Activated CD4-positive, alpha-beta T cell treated with anti-CD3 and anti-CD28 coated beads, Interleukin-2, amount 50 U/mL, for 4 hours (primary cell): ENCODE measurements around the gene SYNJ2.

Experiments
- DNase-seq, 2 experiments: peaks; one replicate each; pipeline ENCODE4 v3.0.0-alpha.2; 2020

The SYNJ2 gene

DNA sequence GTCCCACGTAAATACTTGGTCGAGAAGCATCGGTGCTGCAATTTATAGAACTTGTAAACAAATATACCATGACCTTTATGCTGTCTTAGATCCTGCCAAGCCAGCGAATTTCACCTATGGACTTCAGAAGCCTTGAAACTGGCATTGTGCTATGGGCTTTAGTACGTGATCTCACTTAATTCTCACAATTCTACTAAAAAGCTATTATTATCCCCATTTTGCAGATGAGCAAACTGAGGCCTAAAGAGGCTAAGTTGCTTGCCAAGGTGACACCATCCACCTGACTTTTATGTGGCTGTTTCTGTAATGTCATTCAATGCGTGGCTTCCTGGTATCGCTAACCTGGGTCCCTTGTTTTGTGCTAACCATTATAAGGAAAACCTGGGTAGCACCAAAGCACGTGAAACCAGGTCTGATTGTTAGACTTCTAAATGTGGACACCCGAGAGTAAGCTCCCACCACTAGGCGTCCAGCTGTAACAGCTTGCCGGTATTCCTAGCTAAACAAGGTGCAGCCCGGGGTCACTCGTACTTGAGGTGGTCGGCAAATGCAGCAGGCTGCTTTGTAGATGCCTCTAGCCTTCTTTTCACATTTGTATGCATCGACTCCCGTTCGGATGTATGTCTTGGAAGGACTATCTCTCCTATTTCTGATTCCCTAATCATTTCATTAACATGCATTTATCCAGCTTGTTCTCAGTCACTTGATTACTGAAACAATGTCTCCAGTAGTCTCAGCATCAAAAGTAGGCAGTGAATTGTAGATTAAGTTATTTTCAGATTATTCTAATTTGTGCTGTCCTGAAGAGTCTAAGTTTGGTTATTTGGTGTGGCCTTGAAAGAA lies 1.1 kb downstream of the SYNJ2 start:
- DNase-seq: no peak

- DNase-seq: no peak
These were observed 1.9 kb downstream of the SYNJ2 start for GRCh38 chr6:157983406-157984119.

- DNase-seq: no peak
These were observed 2.5 kb downstream of the SYNJ2 start for GRCh38 chr6:157984128-157984527.

- no peak for DNase-seq
These were observed 3.1 kb downstream of the SYNJ2 start for GRCh38 chr6:157984686-157985225.

DNA sequence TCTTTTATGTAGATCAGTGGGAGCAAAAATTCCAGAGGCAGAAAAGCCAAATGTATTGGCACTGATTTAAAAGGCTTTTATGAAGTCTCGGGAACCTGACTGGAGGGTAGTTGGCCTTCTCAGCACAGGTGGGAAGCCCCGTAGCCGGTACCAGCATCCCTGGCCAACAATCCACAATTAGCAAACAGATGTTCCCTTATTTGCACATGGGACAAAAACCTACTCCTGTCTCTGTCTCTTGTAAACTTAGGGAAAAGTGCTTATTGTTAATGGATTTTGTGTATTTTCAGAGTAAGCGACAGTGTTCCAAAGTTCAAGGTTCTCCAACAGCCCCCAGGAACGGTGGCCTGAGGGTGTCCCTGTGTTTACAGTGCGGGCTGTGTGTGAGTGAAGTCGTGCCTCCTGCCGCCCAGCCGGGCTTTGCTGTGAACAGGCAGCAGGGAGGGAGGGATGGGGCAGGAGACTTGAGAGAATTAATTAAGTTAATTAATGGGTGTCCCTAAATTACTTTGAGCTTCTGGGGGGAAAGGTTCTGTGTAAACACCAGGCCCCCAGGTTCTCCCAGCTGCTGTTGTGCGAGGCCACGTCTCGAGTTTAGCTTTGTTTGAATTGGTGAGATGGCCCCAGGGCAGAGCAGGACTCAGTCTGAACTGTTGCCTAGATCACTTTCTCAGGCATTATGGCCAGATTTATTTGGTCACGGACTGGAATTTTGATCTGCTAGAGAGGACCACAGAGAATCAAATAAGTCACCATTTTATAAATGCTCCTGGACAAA lies 3.9 kb downstream of the SYNJ2 start:
- DNase-seq: no peak

- DNase-seq: no peak
These were observed 6.4 kb downstream of the SYNJ2 start for GRCh38 chr6:157987788-157988699.

GRCh38 chr6:157988700-157989063 lies 7.0 kb downstream of the SYNJ2 start:
- no peak for DNase-seq

GRCh38 chr6:157989541-157990289 lies 8.1 kb downstream of the SYNJ2 start:
- no peak for DNase-seq

DNA sequence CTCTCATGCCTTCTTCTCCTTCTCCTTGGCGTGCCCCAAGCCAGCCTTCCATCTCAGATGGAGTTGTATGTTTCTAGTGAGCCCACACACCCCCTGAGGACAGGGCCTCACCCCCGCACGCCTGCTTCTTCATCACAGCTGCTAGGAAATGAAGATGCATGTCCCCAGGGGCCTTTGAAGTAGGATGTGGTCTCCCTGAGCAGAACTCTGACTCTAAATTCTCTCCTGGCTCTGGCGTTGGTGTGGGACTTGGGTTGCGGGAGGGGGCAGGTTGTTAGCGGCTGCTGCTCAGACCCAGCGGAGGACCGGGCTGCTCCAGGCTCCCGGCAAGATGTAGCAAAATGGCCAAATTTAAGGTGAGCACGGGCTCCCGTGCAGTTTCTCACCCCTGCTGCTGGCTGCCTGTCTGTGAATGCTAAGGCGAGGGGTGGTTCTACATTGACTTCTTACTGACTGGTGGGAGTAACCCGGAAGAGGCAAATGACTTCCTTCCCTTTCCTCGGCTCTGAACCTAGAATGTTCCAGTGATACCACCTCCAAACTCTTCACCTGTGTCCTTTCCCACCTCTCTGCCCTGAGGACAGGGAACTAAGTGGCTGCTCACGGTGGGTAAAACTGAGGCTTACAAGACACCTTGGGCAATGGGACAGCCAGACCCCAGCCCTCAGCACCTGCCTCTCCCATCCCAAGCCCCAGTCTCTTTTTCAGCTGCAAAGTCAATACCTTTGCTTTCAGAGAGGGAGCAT lies 8.8 kb downstream of the SYNJ2 start:
- peak; percentile 41 to 54 for DNase-seq

DNA sequence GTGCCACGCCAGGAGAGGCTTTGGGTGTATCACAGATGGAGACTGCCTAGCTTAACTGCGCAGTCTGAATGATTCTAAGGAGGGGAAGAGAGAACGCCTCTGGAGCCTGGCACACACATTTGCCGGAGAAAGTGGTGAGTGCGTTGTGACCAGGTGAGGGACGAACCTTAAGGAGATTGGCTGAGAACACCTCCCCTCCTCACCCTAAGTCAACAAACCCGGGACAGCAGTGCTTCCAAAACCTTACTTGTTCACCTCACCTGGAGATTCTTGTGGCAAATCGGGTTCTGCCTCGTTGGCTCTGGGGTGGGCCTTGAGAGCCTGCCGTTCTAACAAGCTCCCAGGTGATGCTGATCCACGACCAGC lies 9.4 kb downstream of the SYNJ2 start:
- no peak for DNase-seq

GRCh38 chr6:157993076-157993475 lies 11.4 kb downstream of the SYNJ2 start:
- no peak for DNase-seq

DNA sequence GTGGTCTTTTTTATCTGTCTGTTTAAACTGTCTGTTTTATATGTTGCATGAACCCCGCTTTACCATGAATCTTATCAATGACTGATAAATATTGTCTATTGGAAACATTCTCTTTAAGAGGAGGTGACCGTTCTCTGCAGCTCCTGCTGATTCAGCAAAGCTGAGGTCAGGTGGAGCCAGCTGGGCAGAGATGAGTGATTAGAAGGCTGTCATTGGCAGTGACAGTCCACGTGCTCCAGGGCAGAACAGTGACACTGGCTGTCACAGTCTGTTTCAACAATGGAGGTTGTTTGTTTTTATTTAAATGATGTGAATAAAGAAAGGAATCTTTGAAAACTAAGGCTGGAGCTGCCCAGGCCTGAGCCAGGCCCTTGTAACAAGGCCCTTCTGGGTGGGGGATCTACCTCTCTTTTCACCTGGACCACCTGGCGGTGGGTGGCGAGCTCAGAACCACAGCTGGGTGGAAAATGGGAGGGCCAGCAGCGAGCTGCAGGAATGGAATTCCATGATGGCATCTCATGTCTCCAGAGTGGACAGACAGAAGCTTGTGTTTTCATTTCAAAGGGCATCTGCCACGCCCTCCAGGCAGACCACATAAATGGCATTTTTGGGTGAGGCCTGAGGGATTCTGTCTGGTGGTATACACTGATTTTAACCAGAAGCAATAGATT lies 12.6 kb downstream of the SYNJ2 start:
- no peak for DNase-seq

GRCh38 chr6:157995458-157995857 lies 13.8 kb downstream of the SYNJ2 start:
- DNase-seq: no peak

DNA sequence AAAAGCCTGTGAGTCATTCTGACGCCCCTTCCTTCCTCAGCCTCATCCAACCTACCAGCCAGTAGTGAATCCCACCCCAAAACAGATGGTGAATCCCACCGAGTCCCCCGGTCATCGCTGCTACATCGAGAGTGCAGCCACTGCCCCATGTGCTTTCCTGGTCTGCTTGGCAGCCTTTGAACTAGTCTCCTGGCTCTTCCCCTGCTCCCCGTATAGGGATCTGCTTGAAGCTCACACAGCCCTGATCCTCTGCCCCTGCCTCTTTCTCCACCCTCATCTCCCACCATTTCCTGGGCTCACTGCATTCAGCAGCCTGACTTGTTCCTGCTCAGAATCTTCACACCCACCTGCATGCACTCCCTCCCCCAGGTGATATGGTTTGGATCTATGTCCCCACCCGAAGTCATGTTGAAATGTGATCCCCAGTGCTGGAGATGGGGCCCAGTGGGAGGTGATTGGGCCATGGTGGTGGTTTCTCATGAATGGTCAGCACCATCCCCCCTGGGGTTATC lies 14.6 kb downstream of the SYNJ2 start:
- no peak for DNase-seq

DNA sequence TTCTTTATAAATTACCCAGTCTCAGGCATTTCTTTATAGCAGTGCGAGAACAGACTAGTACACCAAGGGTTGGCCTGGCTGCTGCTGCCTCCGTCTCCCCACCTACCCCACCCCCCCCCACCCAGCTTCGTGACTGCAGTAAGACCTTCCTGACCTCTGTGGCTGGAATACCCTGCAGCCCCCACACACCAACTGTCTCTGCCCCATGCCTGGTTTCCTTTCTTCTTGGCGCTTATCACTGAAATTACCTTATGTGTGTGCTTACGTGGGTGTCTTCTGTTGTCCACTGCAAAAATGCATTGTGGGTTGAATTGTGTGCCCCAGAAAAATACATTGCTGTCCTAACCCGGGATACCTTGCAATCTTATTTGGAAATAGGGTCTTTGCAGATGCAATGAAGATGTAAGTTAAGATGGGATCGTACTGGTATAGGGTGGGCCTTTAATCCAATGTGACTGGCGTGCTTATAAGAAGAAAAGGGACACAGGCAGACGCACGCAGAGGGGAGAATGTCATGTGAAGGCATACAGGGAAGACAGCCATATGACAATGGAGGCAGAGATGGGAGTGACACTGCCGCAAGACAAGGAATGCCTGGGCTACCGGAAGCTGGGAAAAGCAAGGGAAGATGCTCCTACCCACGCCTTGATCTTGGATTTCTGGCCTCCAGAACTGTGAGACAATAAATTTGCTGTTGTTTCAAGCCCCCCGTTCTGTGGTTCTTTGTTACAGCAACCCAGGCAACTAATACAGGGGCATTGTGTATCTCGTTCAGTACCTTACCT lies 15.4 kb downstream of the SYNJ2 start:
- no peak for DNase-seq

- no peak for DNase-seq
These were observed 16.4 kb downstream of the SYNJ2 start for GRCh38 chr6:157997893-157998608.

DNA sequence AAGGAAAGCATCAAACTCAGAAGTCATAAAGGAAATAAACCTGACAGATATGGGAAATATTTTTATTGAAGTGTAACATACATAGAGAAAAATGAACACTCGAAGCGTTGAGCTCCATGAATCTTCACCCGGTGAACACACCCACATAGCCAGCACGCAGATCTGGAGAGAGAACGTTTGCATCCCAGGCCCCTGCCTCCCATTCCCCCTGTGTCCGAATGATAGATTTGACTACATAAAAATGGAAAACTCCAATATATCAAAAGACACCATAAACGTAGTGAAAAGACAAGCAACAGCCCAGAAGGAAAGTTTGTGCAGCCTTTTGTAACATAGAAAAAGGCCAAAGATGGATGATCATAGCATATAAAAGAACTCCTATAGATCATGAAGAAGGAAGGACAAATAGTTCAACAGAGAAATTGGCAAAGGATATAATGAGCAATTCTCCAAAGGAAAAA lies 17.1 kb downstream of the SYNJ2 start:
- DNase-seq: no peak
